GM12873 (cell line): Measurements from ENCODE around the gene TRMT10B.

Experiments
- TF ChIP-seq, protein P1 (sequence below): IDR thresholded peaks from 2 replicates; pipeline ENCODE4 v1.5.1; 2012; ENCODE audit warnings: low read depth, mild to moderate bottlenecking, moderate library complexity, low read length, control low read depth; ENCODE audit not compliant: insufficient read depth; ENCODE audit errors: missing control alignments

TRMT10B gene, protein sequence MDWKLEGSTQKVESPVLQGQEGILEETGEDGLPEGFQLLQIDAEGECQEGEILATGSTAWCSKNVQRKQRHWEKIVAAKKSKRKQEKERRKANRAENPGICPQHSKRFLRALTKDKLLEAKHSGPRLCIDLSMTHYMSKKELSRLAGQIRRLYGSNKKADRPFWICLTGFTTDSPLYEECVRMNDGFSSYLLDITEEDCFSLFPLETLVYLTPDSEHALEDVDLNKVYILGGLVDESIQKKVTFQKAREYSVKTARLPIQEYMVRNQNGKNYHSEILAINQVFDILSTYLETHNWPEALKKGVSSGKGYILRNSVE

DNA sequence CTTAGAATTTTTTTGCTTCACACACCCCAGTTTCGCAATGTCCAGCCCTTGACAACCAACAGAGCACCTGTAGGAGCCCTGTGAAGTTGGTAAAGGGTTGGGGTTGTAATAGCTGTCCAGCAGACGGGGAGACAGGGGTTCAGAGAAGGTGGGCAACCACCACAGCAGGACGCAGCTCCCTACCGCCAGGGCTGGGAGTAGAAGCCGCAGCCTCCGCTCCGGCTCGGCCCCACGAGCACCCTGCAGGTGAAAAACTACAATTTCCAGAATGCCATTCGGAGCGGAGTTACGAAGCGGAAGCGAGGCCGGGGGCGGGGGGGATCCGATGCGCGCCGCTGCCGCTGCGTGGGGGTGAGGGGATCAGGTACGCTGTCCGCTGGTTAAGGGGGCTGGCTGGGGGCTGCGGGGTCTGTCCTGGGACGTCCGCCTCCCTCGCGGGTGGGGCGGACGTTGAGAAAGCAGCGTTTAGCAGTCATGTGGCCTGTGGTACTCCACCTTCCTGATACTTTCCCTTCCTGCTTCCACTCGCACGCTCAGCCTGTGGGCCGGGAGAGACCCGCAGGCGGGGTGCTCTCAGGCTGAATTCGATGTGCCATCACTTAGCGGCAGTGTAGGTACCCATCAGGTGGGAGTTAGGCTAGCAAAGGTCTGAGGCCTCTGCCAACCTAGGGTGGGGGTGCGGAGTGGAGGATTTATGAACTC, at the start of gene TRMT10B:
TRMT10B (plus strand) TSS at position 317 of the 702 bp plus-strand sequence. CDS start 8,127 bp downstream, outside the sequence.
- TF ChIP-seq, protein P1, sequence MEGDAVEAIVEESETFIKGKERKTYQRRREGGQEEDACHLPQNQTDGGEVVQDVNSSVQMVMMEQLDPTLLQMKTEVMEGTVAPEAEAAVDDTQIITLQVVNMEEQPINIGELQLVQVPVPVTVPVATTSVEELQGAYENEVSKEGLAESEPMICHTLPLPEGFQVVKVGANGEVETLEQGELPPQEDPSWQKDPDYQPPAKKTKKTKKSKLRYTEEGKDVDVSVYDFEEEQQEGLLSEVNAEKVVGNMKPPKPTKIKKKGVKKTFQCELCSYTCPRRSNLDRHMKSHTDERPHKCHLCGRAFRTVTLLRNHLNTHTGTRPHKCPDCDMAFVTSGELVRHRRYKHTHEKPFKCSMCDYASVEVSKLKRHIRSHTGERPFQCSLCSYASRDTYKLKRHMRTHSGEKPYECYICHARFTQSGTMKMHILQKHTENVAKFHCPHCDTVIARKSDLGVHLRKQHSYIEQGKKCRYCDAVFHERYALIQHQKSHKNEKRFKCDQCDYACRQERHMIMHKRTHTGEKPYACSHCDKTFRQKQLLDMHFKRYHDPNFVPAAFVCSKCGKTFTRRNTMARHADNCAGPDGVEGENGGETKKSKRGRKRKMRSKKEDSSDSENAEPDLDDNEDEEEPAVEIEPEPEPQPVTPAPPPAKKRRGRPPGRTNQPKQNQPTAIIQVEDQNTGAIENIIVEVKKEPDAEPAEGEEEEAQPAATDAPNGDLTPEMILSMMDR = no peak

DNA sequence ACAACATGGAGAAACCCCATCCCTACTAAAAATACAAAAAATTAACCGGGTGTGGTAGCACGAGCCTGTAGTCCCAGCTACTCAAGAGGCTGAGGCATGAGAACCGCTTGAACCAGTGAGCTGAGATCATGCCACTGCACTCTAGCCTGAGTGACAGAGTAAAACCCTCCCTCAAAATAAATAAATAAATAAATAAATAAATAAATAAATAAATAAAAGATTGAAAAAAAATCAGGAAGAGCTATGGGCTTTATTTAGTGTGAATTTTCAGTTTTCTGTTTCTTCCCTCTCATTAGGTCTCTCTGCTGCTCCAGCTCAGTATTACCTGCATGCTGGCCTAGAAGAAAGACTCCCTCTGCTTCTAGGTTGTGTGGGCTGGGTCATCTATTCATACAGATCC, 47.8 kb upstream of the TRMT10B start:
- TF ChIP-seq, protein P1 = no peak

DNA sequence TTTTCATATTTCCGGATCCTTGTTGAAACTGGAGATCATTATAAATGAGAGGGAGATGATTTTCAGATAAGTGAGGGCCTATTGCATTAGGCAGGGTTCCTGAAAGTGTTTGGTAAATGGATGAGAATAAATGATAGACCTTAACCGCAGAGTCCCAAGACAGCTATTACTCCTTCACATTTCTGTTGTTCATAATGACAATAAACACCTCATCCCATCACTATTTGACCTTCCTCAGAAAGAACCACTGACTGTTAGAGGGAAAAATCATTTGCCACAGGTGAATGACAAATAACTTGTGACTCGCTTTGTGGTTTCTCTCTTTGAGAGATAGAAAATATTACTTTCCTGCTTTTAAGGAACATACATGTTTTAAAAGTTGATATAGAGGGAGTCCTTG, 47.3 kb upstream of the TRMT10B start:
- TF ChIP-seq, protein P1 = no peak

DNA sequence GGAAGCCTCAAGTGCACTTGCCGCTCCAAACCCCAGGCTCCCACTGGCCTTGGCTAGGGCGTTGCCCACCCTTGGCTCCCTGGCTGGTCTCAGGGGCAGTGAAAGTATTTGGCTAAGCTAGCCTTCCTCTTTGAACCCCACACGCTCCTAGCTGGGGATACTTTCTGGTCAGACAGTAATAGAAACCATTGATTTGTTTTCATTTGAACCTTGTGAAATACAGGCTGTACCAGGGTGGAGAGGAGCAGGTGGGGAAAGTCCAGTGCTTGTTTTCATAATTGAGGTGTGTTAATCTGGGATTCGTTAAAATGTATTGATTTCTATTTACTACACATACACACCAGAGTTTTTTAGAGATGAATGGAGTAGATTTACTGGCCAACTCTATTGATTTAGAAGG, 45.9 kb upstream of the TRMT10B start:
- TF ChIP-seq, protein P1 = no peak

DNA sequence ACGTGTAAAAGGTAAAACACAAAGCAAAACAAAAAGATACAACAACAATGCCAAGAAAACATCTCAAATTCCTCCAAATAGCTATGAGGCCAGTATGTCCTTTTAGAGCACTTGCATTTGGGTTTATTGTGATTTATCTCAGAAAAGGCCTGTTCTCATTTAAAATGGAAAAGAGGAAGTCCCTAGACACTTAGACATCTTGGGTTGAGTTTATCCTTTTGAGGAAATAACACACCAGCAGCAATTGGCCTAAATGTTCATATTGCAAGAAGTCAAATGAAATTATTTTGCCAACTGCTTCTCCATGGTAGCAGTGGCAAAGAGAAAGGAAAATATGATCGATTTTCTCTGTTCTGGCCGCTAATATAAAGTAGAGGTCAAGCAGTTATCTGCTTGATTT, 43.6 kb upstream of the TRMT10B start:
- TF ChIP-seq, protein P1 = no peak

DNA sequence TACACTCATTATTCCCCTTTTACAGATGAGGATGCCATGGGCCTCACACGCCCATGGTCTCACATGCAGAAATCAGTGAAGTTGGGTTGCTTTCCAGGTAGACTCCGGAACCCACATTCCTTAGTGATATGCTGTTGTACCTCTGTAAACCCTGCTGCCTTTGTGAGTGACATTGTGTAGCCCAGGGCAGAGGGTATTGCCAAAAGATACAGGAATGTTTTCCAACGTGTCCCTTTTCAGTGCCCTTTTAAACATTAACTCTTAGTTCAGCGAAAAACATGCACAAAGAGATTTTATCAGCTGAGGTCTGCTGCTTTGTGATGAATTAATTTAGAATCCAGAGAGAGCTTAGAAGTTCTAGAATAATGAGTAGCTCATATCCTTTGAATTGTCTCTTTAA, 38.3 kb upstream of the TRMT10B start:
- TF ChIP-seq, protein P1 = no peak

DNA sequence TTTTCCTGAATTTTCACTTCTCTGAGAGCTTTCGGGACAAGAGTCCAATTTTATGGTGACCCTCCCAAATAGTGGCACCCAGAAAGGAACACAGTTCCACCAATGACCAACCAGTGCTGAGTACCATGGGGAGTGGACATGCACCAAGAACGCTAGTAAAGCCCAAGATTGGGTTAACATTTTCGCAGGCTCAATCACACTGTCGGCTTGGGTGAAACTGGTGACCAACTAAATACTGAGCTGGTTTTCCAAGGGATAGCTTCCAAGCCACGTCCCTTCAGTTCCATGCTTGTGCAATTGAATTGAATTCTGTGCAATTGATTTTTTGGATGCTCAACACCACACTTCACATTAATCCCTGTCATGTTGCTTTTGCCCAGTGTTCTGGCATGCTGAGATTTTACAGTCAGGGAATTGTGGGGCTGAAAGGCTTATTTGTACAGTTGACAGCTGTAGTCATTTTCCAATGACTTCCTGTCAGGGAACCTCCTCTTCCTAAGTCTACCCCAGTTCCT, 37.6 kb upstream of the TRMT10B start:
- TF ChIP-seq, protein P1 = no peak
